GM12878 (cell line): ENCODE measurements around the gene TMEM35B. TPM values are rescaled to one million over a fixed set of nuclear protein-coding genes. Genes with fewer than 3 reads are reported as not detected.

ENCODE experiments used
- ATAC-seq: fragments of 200-7000 bp; cut with Tn5 transposase; 3 replicates; pipeline ENCODE4 v1.9.1; 2020; ENCODE audit warnings: mild to moderate bottlenecking, moderate library complexity
- BruUV-seq: library from RNA; stranded (reverse); fragments of 400-500 nt; replicated peaks from 2 replicates; lab custom pipeline; 2021; lab: Mats Ljungman, UMichigan
- CTCF ChIA-PET: fragments of 300-600 bp; sonication (Branson Sonifier 250); formaldehyde crosslinking; extraction: SDS; loops from one replicate; lab custom pipeline; 2021; ENCODE audit warnings: inconsistent platforms; lab: Yijun Ruan, JAX
- POLR2A ChIA-PET: fragments of 350-600 bp; formaldehyde crosslinking; extraction: SDS; loops from one replicate; lab custom pipeline; 2021; ENCODE audit warnings: inconsistent platforms; lab: Charles Lee
- RAD21 ChIA-PET: fragments of 300-600 bp; sonication (Branson Sonifier 250); formaldehyde crosslinking; loops from one replicate; lab custom pipeline; 2023; ENCODE audit warnings: antibody characterized with exemption; ENCODE audit not compliant: unreplicated experiment; lab: Charles Lee
- SMC1A ChIA-PET: fragments of 300-600 bp; sonication (Branson Sonifier 250); formaldehyde crosslinking; loops from one replicate; lab custom pipeline; 2023; ENCODE audit not compliant: unreplicated experiment, uncharacterized antibody; lab: Charles Lee
- DNase-seq: peaks from one replicate; pipeline ENCODE4 v3.0.0-alpha.2; 2011; ENCODE audit warnings: low read depth, low spot score
- FAIRE-seq: peaks from 3 replicates; lab custom pipeline; 2011; peaks lifted over from hg19 to GRCh38; lab: Jason Lieb, UNC
- H2AFZ ChIP-seq: 2 replicates; pipeline ENCODE4 v1.6.0; 2011; ENCODE audit warnings: low read depth, low read length, control low read depth; ENCODE audit not compliant: control insufficient read depth
- H3K27ac ChIP-seq: 2 replicates; pipeline ENCODE4 v1.5.1; 2011; ENCODE audit warnings: control low read depth; ENCODE audit not compliant: control insufficient read depth, insufficient read depth
- H3K27me3 ChIP-seq, 2 experiments: replicated peaks in 1 of 2; 2 replicates each; pipeline versions ENCODE4 v1.6.0 to v1.6.1; 2011; ENCODE audit warnings: low read length in 1 of 2; ENCODE audit not compliant: control insufficient read depth in 2 of 2, insufficient read depth in 2 of 2
- H3K36me3 ChIP-seq, 2 experiments: 2 replicates each; pipeline ENCODE4 v1.5.1; 2011; ENCODE audit warnings: low read length in 1 of 2; ENCODE audit not compliant: control insufficient read depth in 2 of 2, insufficient read depth in 2 of 2
- H3K4me1 ChIP-seq: 2 replicates; pipeline ENCODE4 v1.6.1; 2011; ENCODE audit warnings: mild to moderate bottlenecking, low read length, moderate library complexity, mixed read lengths; ENCODE audit not compliant: control insufficient read depth, insufficient read depth
- H3K4me2 ChIP-seq: 2 replicates; pipeline ENCODE4 v1.6.0; 2011; ENCODE audit warnings: control low read depth; ENCODE audit not compliant: control insufficient read depth, insufficient read depth
- H3K4me3 ChIP-seq: fragments of 200-600 bp; sonication (generic); 2 replicates; pipeline ENCODE4 v1.5.1; 2016
- H3K79me2 ChIP-seq: 2 replicates; pipeline ENCODE4 v1.6.0; 2011; ENCODE audit warnings: low read length; ENCODE audit not compliant: control insufficient read depth, insufficient read depth
- H3K9ac ChIP-seq: 2 replicates; pipeline ENCODE4 v1.8.0; 2011; ENCODE audit warnings: low read length, control low read depth, mixed read lengths; ENCODE audit not compliant: control insufficient read depth, insufficient read depth
- H3K9me3 ChIP-seq: replicated peaks from 3 replicates; pipeline ENCODE4 v1.5.1; 2011; ENCODE audit warnings: mild to moderate bottlenecking, low read length; ENCODE audit not compliant: control insufficient read depth, insufficient read depth
- H4K20me1 ChIP-seq: 2 replicates; pipeline ENCODE4 v1.6.0; 2011; ENCODE audit not compliant: control insufficient read depth, insufficient read depth
- ATF7 ChIP-seq: fragments of 450-650 bp; IDR thresholded peaks from 2 replicates; pipeline ENCODE4 v1.6.1; 2016; ENCODE audit warnings: low read depth, mild to moderate bottlenecking
- BMI1 ChIP-seq: fragments of 450-650 bp; IDR thresholded peaks from 2 replicates; pipeline ENCODE4 v1.6.1; 2016; ENCODE audit warnings: mild to moderate bottlenecking, moderate library complexity, borderline replicate concordance
- CHD2 ChIP-seq: IDR thresholded peaks from 2 replicates; pipeline ENCODE4 v1.6.1; 2011; ENCODE audit warnings: low read depth, low read length, improper control_type of control experiment, borderline replicate concordance
- DPF2 ChIP-seq: fragments of 450-650 bp; IDR thresholded peaks from 2 replicates; pipeline ENCODE4 v1.6.1; 2017; ENCODE audit warnings: mild to moderate bottlenecking
- EZH2 ChIP-seq: IDR thresholded peaks from 2 replicates; pipeline ENCODE4 v1.6.1; 2012; ENCODE audit warnings: low read depth, mild to moderate bottlenecking, control low read depth, inconsistent platforms, low read length, borderline replicate concordance; ENCODE audit not compliant: control insufficient read depth
- HCFC1 ChIP-seq: fragments of 150-350 bp; IDR thresholded peaks from 2 replicates; pipeline ENCODE4 v1.6.1; 2014; ENCODE audit warnings: low read length
- NFYB ChIP-seq: IDR thresholded peaks from 2 replicates; pipeline ENCODE4 v1.6.1; 2011; ENCODE audit warnings: low read depth, mild to moderate bottlenecking, low read length, improper control_type of control experiment, moderate library complexity; ENCODE audit not compliant: insufficient read depth
- SIX5 ChIP-seq: IDR thresholded peaks from 2 replicates; pipeline ENCODE4 v1.6.1; 2011; ENCODE audit warnings: mild to moderate bottlenecking, low read depth, low read length, moderate library complexity; ENCODE audit not compliant: severe bottlenecking
- ZBED1 ChIP-seq: IDR thresholded peaks from 2 replicates; pipeline ENCODE4 v1.6.1; 2016; ENCODE audit warnings: borderline replicate concordance
- ZNF207 ChIP-seq: fragments of 450-650 bp; IDR thresholded peaks from 2 replicates; pipeline ENCODE4 v1.6.1; 2014; ENCODE audit warnings: antibody characterized with exemption, mild to moderate bottlenecking, borderline replicate concordance
- ZNF384 ChIP-seq: IDR thresholded peaks from 2 replicates; pipeline ENCODE4 v1.6.1; 2012; ENCODE audit warnings: low read depth, mild to moderate bottlenecking, low read length, improper control_type of control experiment, borderline replicate concordance
- WGBS: methylation state at CpG from one replicate; pipeline ENCODE4 v1.1.6; 2016; ENCODE audit warnings: low lambda C conversion rate; ENCODE audit not compliant: insufficient replicate concordance, insufficient coverage; ENCODE audit errors: missing lambda C conversion rate; 5-methylcytosine and 5-hydroxymethylcytosine counted together
- in situ Hi-C: fragments of 300-500 bp; cut with MboI; formaldehyde crosslinking; loops from 9 replicates; pipeline ENCODE4 v1.14.3; 2018; ENCODE audit warnings: mixed read lengths
- intact Hi-C: fragments of 100-400 bp; cut with micrococcal nuclease; formaldehyde crosslinking; loops from one replicate; pipeline ENCODE4 v1.14.2; 2022; ENCODE audit not compliant: unreplicated experiment
- polyA plus RNA-seq, 11 experiments: library from polyadenylated mRNA; depleted of rRNA in 4 of 11; unstranded in 6 of 11; stranded (reverse) in 5 of 11; fragments of >200 nt; fragmentation: Nextera tagmentation in 4 of 11; fragmentation: Illumina TruSeq in 1 of 11; extraction: Ambion mirVana in 4 of 11; extraction: Trizol in 1 of 11; gene quantifications; 1 replicate in 1 of 11; 2 replicates in 10 of 11; pipeline versions ENCODE4 v1.2.1 to v1.2.3, GENCODE V29; 2011 to 2016; ENCODE audit warnings: inconsistent platforms in 2 of 11, missing spikeins in 2 of 11, low read depth in 1 of 11
- total RNA-seq, 4 experiments: library from RNA; depleted of rRNA in 3 of 4; stranded (reverse); fragments of >200 nt in 3 of 4; fragmentation: Illumina TruSeq in 1 of 4; extraction: Trizol in 1 of 4; gene quantifications; 2 replicates each; pipeline versions ENCODE4 v1.2.1 to v1.2.3, GENCODE V29; 2013 to 2021
- TF ChIP-seq, protein P1 (sequence below): fragments of 450-650 bp; IDR thresholded peaks from 2 replicates; pipeline ENCODE4 v1.6.1; 2018; ENCODE audit warnings: mild to moderate bottlenecking, low read depth, moderate library complexity; ENCODE audit not compliant: partially characterized antibody

TMEM35B gene
- total and polyA plus RNA-seq, 10 of the 15 experiments (the other 5 are each of a cell fraction or from before 2014, with no cell fraction given): 14.8 to 138 (median 32.8) TPM

DNA sequence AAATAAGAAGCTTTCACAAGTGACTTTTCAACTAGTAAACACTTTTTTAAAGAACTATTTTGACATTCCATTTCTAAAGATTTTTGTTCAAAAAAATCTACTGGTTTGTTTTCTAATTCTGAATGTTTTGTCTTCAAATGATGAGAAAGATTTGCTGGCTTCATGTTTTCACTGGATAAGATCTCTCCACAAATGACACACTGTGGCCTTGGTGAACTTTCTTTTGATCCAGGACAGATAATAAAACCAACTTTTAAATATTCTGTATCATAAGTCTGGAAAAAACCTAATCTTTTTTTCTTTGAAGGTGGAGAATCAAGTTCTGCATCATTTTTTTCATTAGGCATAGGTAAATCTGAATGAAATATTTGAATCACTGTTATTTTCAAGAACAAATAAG, 3.4 kb upstream of the TMEM35B start (continued):
- TF ChIP-seq SIX5: no peak
- TF ChIP-seq, protein P1, sequence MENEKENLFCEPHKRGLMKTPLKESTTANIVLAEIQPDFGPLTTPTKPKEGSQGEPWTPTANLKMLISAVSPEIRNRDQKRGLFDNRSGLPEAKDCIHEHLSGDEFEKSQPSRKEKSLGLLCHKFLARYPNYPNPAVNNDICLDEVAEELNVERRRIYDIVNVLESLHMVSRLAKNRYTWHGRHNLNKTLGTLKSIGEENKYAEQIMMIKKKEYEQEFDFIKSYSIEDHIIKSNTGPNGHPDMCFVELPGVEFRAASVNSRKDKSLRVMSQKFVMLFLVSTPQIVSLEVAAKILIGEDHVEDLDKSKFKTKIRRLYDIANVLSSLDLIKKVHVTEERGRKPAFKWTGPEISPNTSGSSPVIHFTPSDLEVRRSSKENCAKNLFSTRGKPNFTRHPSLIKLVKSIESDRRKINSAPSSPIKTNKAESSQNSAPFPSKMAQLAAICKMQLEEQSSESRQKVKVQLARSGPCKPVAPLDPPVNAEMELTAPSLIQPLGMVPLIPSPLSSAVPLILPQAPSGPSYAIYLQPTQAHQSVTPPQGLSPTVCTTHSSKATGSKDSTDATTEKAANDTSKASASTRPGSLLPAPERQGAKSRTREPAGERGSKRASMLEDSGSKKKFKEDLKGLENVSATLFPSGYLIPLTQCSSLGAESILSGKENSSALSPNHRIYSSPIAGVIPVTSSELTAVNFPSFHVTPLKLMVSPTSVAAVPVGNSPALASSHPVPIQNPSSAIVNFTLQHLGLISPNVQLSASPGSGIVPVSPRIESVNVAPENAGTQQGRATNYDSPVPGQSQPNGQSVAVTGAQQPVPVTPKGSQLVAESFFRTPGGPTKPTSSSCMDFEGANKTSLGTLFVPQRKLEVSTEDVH: no peak
- no peak for TF ChIP-seq NFYB
- no peak for TF ChIP-seq ZNF207

DNA sequence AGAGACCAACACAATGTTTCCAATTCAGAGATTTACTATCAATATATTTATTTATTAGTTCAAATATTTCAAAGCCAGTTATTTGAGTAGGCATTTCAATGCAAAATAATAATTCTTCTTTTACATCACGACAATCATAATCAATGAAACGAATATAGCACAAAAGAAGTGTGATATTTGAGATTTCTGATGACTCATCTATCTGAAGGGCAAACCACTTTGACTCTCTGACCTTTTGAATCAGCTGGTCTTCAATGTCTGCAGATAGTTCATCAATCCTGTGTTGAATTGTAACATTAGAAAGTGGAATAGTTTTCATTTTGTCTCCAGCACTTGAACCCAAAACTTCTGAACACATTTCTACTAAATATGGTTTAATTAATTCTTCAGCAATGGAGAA, 3.0 kb upstream of the TMEM35B start:
- BruUV-seq: no TSS peak
- in situ Hi-C loops: no loop called here
- POLR2A ChIA-PET: no interaction called here
- no peaks in the 10 kb centered on the region for H3K9me3 ChIP-seq
- H2AFZ ChIP-seq: no peak overlapping the region
- ATAC-seq (no peak), DNase-seq (no peak), FAIRE-seq (no peak)
- intact Hi-C loops: loop anchor here (10.0 kb wide), 1 partner anchor 197 kb away; no protein-coding TSS in a partner anchor
- RAD21 ChIA-PET: no interaction called here
- CTCF ChIA-PET: no interaction called here
- SMC1A ChIA-PET: interaction anchor here (1.8 kb wide), 1 partner anchor 92 kb away, joined by 4 read pairs; no protein-coding TSS in a partner anchor
- no peak overlapping the region for H3K9ac ChIP-seq
- H3K36me3 ChIP-seq: peaks cover 0 to 3% of the 10 kb centered on the region in 2 experiments; a peak in 1 of 4 replicates
- no peak overlapping the region for H3K4me2 ChIP-seq
- peaks cover 21% of the 10 kb centered on the region for H3K79me2 ChIP-seq
- TF ChIP-seq BMI1: no peak
- no peak for TF ChIP-seq DPF2
- TF ChIP-seq CHD2: no peak
- TF ChIP-seq ZBED1: no peak
- no peak for TF ChIP-seq EZH2
- no peak for TF ChIP-seq ATF7
- TF ChIP-seq ZNF384: no peak
- no peak for TF ChIP-seq ZNF207
- no peak for TF ChIP-seq HCFC1
- no peak overlapping the region for H3K27ac ChIP-seq
- no peak overlapping the region for H3K4me3 ChIP-seq
- WGBS: 98% methylated on average over 2 of the region's 2 CpGs
- H4K20me1 ChIP-seq: no peaks in the 10 kb centered on the region
- H3K4me1 ChIP-seq: peaks cover 3% of the 10 kb centered on the region; the same call in 1 of the 2 replicates
- no peaks in the 10 kb centered on the region for H3K27me3 ChIP-seq
